Ishikawa (cell line): Measurements from ENCODE around the gene TP53AIP1.

Experiments
- CEBPB ChIP-seq: IDR thresholded peaks from 2 replicates; pipeline ENCODE4 v1.6.1; 2012
- CREB1 ChIP-seq: IDR thresholded peaks from 2 replicates; pipeline ENCODE4 v1.6.1; 2012; ENCODE audit warnings: low read depth
- EGR1 ChIP-seq: IDR thresholded peaks from 2 replicates; pipeline ENCODE4 v1.6.1; 2012
- EP300 ChIP-seq: IDR thresholded peaks from 2 replicates; pipeline ENCODE4 v1.6.1; 2012; ENCODE audit warnings: borderline replicate concordance
- FOXM1 ChIP-seq: IDR thresholded peaks from 2 replicates; pipeline ENCODE4 v1.6.1; 2012; ENCODE audit warnings: low read depth, borderline replicate concordance
- MAX ChIP-seq: IDR thresholded peaks from 2 replicates; pipeline ENCODE4 v1.6.1; 2012
- NFIC ChIP-seq: IDR thresholded peaks from 2 replicates; pipeline ENCODE4 v1.6.1; 2012
- RAD21 ChIP-seq: IDR thresholded peaks from 2 replicates; pipeline ENCODE4 v1.6.1; 2012; ENCODE audit warnings: low read depth
- TAF1 ChIP-seq: IDR thresholded peaks from 2 replicates; pipeline ENCODE4 v1.6.1; 2012; ENCODE audit warnings: low read depth, mild to moderate bottlenecking
- TCF12 ChIP-seq: IDR thresholded peaks from 2 replicates; pipeline ENCODE4 v1.6.1; 2012; ENCODE audit warnings: low read depth
- TEAD4 ChIP-seq: IDR thresholded peaks from 2 replicates; pipeline ENCODE4 v1.6.1; 2012
- USF1 ChIP-seq: IDR thresholded peaks from 2 replicates; pipeline ENCODE4 v1.6.1; 2012
- YY1 ChIP-seq: IDR thresholded peaks from 2 replicates; pipeline ENCODE4 v1.6.1; 2012; ENCODE audit warnings: low read depth
- ZBTB7A ChIP-seq: IDR thresholded peaks from 2 replicates; pipeline ENCODE4 v1.6.1; 2012; ENCODE audit warnings: low read depth
- TF ChIP-seq, protein P1 (sequence below): IDR thresholded peaks from 2 replicates; pipeline ENCODE4 v1.6.1; 2012; ENCODE audit warnings: low read depth, mild to moderate bottlenecking

Gene TP53AIP1

GRCh38 chr11:128941573-128942271, 949 bp downstream of the TP53AIP1 start:
- no peak for TF ChIP-seq EGR1
- no peak for TF ChIP-seq ZBTB7A
- TF ChIP-seq YY1 = no peak
- no peak for TF ChIP-seq EP300
- TF ChIP-seq TCF12 = no peak
- no peak for TF ChIP-seq FOXM1
- no peak for TF ChIP-seq CEBPB
- no peak for TF ChIP-seq TEAD4
- TF ChIP-seq CREB1 = no peak
- no peak for TF ChIP-seq MAX
- TF ChIP-seq, protein P1, sequence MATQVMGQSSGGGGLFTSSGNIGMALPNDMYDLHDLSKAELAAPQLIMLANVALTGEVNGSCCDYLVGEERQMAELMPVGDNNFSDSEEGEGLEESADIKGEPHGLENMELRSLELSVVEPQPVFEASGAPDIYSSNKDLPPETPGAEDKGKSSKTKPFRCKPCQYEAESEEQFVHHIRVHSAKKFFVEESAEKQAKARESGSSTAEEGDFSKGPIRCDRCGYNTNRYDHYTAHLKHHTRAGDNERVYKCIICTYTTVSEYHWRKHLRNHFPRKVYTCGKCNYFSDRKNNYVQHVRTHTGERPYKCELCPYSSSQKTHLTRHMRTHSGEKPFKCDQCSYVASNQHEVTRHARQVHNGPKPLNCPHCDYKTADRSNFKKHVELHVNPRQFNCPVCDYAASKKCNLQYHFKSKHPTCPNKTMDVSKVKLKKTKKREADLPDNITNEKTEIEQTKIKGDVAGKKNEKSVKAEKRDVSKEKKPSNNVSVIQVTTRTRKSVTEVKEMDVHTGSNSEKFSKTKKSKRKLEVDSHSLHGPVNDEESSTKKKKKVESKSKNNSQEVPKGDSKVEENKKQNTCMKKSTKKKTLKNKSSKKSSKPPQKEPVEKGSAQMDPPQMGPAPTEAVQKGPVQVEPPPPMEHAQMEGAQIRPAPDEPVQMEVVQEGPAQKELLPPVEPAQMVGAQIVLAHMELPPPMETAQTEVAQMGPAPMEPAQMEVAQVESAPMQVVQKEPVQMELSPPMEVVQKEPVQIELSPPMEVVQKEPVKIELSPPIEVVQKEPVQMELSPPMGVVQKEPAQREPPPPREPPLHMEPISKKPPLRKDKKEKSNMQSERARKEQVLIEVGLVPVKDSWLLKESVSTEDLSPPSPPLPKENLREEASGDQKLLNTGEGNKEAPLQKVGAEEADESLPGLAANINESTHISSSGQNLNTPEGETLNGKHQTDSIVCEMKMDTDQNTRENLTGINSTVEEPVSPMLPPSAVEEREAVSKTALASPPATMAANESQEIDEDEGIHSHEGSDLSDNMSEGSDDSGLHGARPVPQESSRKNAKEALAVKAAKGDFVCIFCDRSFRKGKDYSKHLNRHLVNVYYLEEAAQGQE = no peak
- TF ChIP-seq NFIC = no peak
- TF ChIP-seq TAF1 = no peak
- no peak for TF ChIP-seq RAD21
- no peak for TF ChIP-seq USF1

DNA sequence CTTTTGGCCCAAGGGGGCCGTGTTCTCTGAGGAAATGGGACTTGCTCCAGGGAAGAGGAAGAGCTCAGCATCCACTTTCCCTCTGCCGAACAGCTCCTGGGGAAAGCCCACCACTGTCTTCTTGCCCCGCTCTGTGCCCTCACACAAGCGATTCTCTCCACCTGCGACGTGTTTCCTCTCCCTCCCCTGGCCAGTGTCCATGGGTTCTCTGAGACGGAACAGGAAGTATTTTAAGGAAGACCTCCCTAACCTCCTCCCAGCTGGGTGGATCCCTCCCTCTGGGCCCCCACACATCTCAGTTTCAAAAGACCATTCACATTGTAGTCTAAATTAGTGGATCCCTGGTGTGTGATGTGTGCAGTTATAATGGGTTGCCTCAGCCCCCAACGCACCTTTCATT, 1.6 kb downstream of the TP53AIP1 start:
- TF ChIP-seq CREB1 (no peak), MAX (no peak)

DNA sequence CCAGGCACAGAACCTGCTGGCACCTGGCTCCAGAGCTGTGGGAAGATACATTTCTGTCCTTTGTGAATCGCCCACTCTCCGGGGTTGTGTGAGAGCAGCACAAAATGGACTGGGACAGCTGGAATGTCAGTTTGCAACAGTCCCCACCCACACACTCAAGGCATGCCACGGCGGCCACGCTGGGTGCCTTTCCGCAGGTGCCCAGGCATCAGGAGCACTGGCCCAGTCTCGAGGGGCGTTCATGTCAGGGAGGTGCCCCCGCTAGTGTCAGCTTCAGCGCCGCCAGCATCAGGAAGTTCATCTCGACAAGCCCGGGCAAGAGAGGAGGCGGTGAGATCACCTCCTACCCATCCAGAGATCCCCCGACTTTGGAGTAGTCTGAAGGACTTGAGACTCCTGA, 2.1 kb downstream of the TP53AIP1 start:
- TF ChIP-seq EGR1 (no peak), YY1 (no peak), NFIC (no peak), TCF12 (no peak), TEAD4 (no peak), USF1 (no peak), EP300 (no peak), ZBTB7A (no peak), CREB1 (no peak), TAF1 (no peak), MAX (no peak), CEBPB (no peak), RAD21 (no peak), FOXM1 (no peak)
- TF ChIP-seq, protein P1 = no peak

- TF ChIP-seq NFIC (no peak), USF1 (no peak), ZBTB7A (no peak), EP300 (no peak), MAX (no peak), RAD21 (no peak), EGR1 (no peak), FOXM1 (no peak), TCF12 (no peak), TEAD4 (no peak), YY1 (no peak)
- TF ChIP-seq, protein P1 = no peak
Observed at GRCh38 chr11:128940156-128940555, 2.5 kb downstream of the TP53AIP1 start.
